Progenitor cell of endocrine pancreas (in vitro differentiated cells): ENCODE results near the gene KRT38. TPM values are rescaled to one million over a fixed set of nuclear protein-coding genes. Genes with fewer than 3 reads are reported as not detected.
"Not testable (repeated sequence)": the region's sequence is repeated elsewhere in the genome, so short reads cannot be mapped to it uniquely, and the experiment has no call there.

Experiments used
- DNase-seq: peaks from one replicate; pipeline ENCODE4 v3.0.0; 2021; ENCODE audit warnings: low spot score; ENCODE audit not compliant: unreplicated experiment
- H3K27ac Mint-ChIP-seq: 2 replicates; pipeline ENCODE4 v1.8.0; 2021; ENCODE audit warnings: mild to moderate bottlenecking, moderate library complexity, mixed read lengths
- H3K27me3 Mint-ChIP-seq: 2 replicates; pipeline ENCODE4 v1.8.0; 2021; ENCODE audit warnings: mixed read lengths
- H3K36me3 Mint-ChIP-seq: 2 replicates; pipeline ENCODE4 v1.8.0; 2022; ENCODE audit warnings: mixed read lengths; ENCODE audit not compliant: insufficient read depth
- H3K4me1 Mint-ChIP-seq: 2 replicates; pipeline ENCODE4 v1.8.0; 2021; ENCODE audit warnings: low read depth, mixed read lengths
- H3K4me3 Mint-ChIP-seq: 2 replicates; pipeline ENCODE4 v1.8.0; 2021; ENCODE audit warnings: low read depth, mild to moderate bottlenecking, moderate library complexity, mixed read lengths
- H3K9me3 Mint-ChIP-seq: 2 replicates; pipeline ENCODE4 v1.8.0; 2021; ENCODE audit warnings: low read depth, mixed read lengths
- total RNA-seq: library from RNA; stranded (reverse); gene quantifications from 2 replicates; pipeline ENCODE4 v1.2.1, GENCODE V29; 2021
- TF ChIP-seq, protein P1 (sequence below): fragments of 200-600 bp; sonication (generic); IDR thresholded peaks from one replicate; pipeline ENCODE4 v1.5.0; 2021; ENCODE audit warnings: antibody characterized with exemption, mild to moderate bottlenecking; ENCODE audit not compliant: unreplicated experiment

KRT38 gene
- total RNA-seq, 1 donor from 2014 or later: not detected

DNA sequence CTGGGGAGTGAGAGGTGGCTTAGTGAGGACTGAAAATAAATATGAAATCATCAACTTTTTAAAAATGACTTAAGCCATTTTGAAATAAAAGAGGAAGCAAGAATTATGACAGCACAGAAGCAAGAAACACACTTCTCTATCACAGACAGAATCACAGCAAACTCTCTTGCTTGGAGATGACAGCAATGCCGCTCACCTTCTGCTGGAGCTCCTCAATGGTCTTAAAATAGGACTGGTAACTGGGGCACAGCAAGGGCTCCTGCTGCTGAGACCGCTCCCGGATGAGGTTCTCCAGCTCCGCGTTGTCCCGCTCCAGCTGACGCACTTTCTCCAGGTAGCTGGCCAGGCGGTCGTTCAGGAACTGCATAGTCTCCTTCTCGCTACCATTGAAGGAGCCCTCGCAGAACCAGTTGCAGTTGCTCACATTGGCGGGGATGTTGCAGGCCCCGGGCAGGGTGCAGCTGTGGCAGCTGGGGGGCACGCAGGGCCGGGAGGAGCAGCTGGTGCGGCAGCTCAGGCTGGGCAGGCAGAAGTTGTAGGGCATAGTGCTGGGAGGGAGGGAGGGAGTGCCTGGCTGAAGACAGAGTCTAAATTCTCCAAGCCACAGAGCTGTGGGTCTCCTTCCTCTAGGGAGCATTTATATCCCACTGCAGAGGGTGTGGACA is 43.7 kb downstream of the KRT38 start, which contains the start of gene KRT31:
Gene KRT31, minus strand, starts transcription at position 613 of the 665 bp plus-strand sequence. Its CDS starts 69 bp downstream, at position 544.
- peaks cover 10% of the 10 kb centered on the region for H3K27me3 Mint-ChIP-seq
- no peak within 1 kb of the TSS for H3K27ac Mint-ChIP-seq
- TF ChIP-seq, protein P1, sequence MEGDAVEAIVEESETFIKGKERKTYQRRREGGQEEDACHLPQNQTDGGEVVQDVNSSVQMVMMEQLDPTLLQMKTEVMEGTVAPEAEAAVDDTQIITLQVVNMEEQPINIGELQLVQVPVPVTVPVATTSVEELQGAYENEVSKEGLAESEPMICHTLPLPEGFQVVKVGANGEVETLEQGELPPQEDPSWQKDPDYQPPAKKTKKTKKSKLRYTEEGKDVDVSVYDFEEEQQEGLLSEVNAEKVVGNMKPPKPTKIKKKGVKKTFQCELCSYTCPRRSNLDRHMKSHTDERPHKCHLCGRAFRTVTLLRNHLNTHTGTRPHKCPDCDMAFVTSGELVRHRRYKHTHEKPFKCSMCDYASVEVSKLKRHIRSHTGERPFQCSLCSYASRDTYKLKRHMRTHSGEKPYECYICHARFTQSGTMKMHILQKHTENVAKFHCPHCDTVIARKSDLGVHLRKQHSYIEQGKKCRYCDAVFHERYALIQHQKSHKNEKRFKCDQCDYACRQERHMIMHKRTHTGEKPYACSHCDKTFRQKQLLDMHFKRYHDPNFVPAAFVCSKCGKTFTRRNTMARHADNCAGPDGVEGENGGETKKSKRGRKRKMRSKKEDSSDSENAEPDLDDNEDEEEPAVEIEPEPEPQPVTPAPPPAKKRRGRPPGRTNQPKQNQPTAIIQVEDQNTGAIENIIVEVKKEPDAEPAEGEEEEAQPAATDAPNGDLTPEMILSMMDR: no peak
- no peak within 1 kb of the TSS for H3K4me3 Mint-ChIP-seq
- H3K36me3 Mint-ChIP-seq: no peaks in the 10 kb centered on the region
- H3K4me1 Mint-ChIP-seq: no peaks in the 10 kb centered on the region
- DNase-seq: no peak
- H3K9me3 Mint-ChIP-seq: no peaks in the 10 kb centered on the region

DNA sequence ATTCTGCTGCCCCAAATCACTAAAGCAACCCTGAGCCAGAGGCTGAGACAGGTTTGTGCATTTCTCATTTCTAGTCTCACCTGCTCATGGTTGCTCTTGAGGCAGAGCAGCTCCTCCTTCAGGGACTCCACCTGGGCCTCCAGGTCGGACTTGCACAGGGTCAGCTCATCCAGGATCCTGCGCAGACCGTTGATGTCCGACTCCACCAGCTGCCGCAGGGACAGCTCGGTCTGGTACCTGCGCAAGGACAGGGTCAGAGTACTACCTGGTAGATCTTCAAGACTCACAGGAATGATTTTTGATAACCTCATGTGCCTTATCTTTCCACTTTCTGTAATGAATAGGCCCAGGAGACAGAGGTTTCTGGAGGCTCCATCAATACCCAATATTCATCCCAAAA is 44.4 kb downstream of the KRT38 start:
- Mint-ChIP-seq H3K27me3 (peaks cover 9% of the 10 kb centered on the region), H3K9me3 (no peaks in the 10 kb centered on the region), H3K27ac (no peak overlapping the region), H3K4me1 (no peaks in the 10 kb centered on the region), H3K4me3 (no peak overlapping the region), H3K36me3 (no peaks in the 10 kb centered on the region)
- TF ChIP-seq, protein P1: no peak
- DNase-seq: no peak

DNA sequence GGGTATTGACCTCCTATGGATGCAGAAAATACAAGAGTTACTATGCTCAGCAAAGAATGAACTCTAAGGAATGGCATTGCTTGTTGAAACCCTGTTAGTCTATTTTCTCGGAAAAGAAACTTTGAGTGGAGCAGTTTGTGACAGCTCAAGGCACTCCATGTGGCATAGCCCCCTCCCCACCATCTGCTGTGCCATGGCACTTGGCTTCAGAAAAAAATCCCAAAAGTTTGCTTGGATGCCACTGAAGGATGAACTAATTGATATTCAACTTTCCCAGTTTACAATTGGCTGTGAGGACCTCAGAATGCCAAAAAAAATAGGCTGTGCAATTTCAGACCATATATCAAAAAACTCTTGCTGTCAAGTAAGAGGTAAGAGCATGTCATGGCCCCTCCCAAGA is 45.2 kb downstream of the KRT38 start:
- Mint-ChIP-seq H3K27me3 (peaks cover 9% of the 10 kb centered on the region), H3K9me3 (no peaks in the 10 kb centered on the region), H3K4me3 (no peak overlapping the region), H3K27ac (no peak overlapping the region), H3K4me1 (no peaks in the 10 kb centered on the region), H3K36me3 (no peaks in the 10 kb centered on the region)
- no peak for DNase-seq
- TF ChIP-seq, protein P1: no peak

DNA sequence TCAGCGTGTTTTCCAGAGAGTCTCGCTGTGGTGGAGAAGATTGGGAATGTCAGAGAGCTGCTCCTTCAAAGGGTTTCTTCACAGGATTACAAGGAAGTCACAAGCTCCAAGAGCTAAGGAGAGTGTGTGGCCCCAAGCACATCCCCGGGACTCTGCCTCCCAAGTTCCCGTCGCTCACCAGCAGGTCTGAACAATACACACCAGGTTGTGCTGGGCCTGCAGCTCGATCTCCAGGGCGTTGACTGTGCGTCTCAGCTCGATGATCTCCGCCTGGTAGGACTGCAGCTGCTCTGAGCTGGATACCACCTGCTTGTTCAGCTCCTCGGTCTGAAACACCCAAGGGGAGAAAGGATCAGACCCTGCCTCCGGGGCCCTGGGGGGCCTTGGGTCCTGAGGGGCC is 45.7 kb downstream of the KRT38 start:
- not testable (repeated sequence) for H3K36me3 Mint-ChIP-seq, H3K4me3 Mint-ChIP-seq, DNase-seq, H3K4me1 Mint-ChIP-seq, H3K9me3 Mint-ChIP-seq, H3K27me3 Mint-ChIP-seq, H3K27ac Mint-ChIP-seq

DNA sequence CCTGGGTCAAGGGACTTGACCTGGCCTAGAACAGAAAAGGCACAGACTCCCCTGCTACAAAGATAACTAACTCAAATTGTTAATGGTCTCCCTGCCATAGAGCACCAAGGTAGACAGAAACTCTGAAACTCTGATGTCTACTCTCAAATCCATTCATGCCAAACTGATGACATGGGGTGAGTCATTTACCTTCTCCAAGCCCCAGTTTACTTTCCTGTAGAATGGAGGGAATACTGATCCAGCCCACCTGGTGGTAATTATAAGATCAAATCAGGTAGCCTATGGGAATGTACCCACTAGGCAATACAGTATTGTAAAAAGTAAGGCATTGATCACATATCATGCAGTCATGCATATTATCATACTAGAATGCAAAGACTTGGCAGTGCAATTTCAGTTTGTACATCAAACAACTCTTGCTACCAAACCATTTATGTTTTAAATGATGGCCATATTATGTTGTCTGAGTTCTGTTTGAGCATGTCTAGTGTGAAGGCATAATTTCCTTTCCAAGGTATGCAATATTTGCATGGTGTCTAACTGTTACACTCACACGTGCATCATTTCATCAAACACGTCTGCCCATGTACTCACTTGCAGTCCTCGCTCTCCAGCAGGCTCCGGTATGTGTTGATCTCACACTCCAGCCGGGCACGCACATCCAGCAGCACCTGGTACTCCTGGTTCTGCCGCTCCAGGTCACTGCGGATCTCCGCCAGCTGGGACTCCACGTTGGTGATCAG is 46.4 kb downstream of the KRT38 start:
- H3K27me3 Mint-ChIP-seq: peaks cover 6% of the 10 kb centered on the region
- no peak overlapping the region for H3K4me3 Mint-ChIP-seq
- no peak for DNase-seq
- peaks cover 1% of the 10 kb centered on the region for H3K4me1 Mint-ChIP-seq
- H3K36me3 Mint-ChIP-seq: no peaks in the 10 kb centered on the region
- TF ChIP-seq, protein P1: no peak
- H3K9me3 Mint-ChIP-seq: no peaks in the 10 kb centered on the region
- no peak overlapping the region for H3K27ac Mint-ChIP-seq
